SJSA1 (cell line): ENCODE data around the gene COL8A2. TPM values are rescaled to one million over a fixed set of nuclear protein-coding genes. Genes with fewer than 3 reads are reported as not detected.
A peak's percentile ranks its signal among the peaks of the same experiment; 100 is the strongest.

Source experiments
- DNase-seq, 2 experiments: peaks; one replicate each; pipeline ENCODE4 v3.0.0-alpha.2; 2015 to 2020; ENCODE audit warnings: low spot score in 2 of 2, low read depth in 1 of 2
- H3K27ac ChIP-seq: fragments of 250-450 bp; sonication (Bioruptor Pico); 2 replicates; pipeline ENCODE4 v1.5.1; 2020; ENCODE audit warnings: mild to moderate bottlenecking, moderate library complexity
- H3K27me3 ChIP-seq: fragments of 250-450 bp; sonication (Bioruptor Pico); replicated peaks from 2 replicates; pipeline ENCODE4 v1.5.1; 2020; ENCODE audit warnings: mild to moderate bottlenecking, moderate library complexity
- H3K36me3 ChIP-seq: fragments of 250-450 bp; sonication (Bioruptor Pico); 2 replicates; pipeline ENCODE4 v1.5.1; 2020; ENCODE audit warnings: mild to moderate bottlenecking
- H3K4me1 ChIP-seq: fragments of 250-450 bp; sonication (Bioruptor Pico); replicated peaks from 2 replicates; pipeline ENCODE4 v1.6.1; 2021; ENCODE audit warnings: mild to moderate bottlenecking
- H3K4me3 ChIP-seq: fragments of 250-450 bp; sonication (Bioruptor Pico); 2 replicates; pipeline ENCODE4 v1.5.1; 2020; ENCODE audit warnings: mild to moderate bottlenecking
- H3K9me3 ChIP-seq: fragments of 250-450 bp; sonication (Bioruptor Pico); replicated peaks from 2 replicates; pipeline ENCODE4 v1.5.1; 2020; ENCODE audit warnings: mild to moderate bottlenecking
- total RNA-seq: library from RNA; depleted of rRNA; stranded (reverse); fragments of >200 nt; shearing (Covaris generic); gene quantifications from 2 replicates; pipeline ENCODE4 v1.2.3, GENCODE V29; 2014; rRNA removed

Gene COL8A2
- total RNA-seq = 1.1 and 1.2 TPM in 2 replicates

GRCh38 chr1:36125129-36125991 lies at the start of gene COL8A2:
TSS of gene COL8A2 (minus strand) at chr1:36125222. CDS start at chr1:36100242, 24,980 bp downstream.
- Histone ChIP-seq H3K27ac (no peak within 1 kb of the TSS), H3K9me3 (no peaks in the 10 kb centered on the region), H3K4me1 (peaks cover 7% of the 10 kb centered on the region), H3K36me3 (no peaks in the 10 kb centered on the region), H3K27me3 (peaks cover 13% of the 10 kb centered on the region), H3K4me3 (peak within 1 kb of the TSS; percentile 21; the same call in 1 of the 2 replicates)
- no peak for DNase-seq

GRCh38 chr1:36174713-36175112 lies 49.7 kb upstream of the COL8A2 start:
- no peak overlapping the region for H3K27ac ChIP-seq
- H3K27me3 ChIP-seq = no peaks in the 10 kb centered on the region
- no peak for DNase-seq
- H3K9me3 ChIP-seq = no peaks in the 10 kb centered on the region
- no peak overlapping the region for H3K4me3 ChIP-seq
- peaks cover 94% of the 10 kb centered on the region for H3K36me3 ChIP-seq
- H3K4me1 ChIP-seq = peaks cover 9% of the 10 kb centered on the region

- peaks cover 91% of the 10 kb centered on the region for H3K36me3 ChIP-seq
- no peak overlapping the region for H3K27ac ChIP-seq
- no peaks in the 10 kb centered on the region for H3K9me3 ChIP-seq
- H3K4me3 ChIP-seq = no peak overlapping the region
- H3K4me1 ChIP-seq = peaks cover 9% of the 10 kb centered on the region
- H3K27me3 ChIP-seq = no peaks in the 10 kb centered on the region
- no peak for DNase-seq
Observed at GRCh38 chr1:36172983-36173382, 48.0 kb upstream of the COL8A2 start.

GRCh38 chr1:36172017-36172747 lies 47.2 kb upstream of the COL8A2 start:
- Histone ChIP-seq H3K36me3 (peaks cover 91% of the 10 kb centered on the region), H3K4me3 (no peak overlapping the region), H3K27ac (no peak overlapping the region), H3K27me3 (no peaks in the 10 kb centered on the region), H3K4me1 (peaks cover 9% of the 10 kb centered on the region), H3K9me3 (no peaks in the 10 kb centered on the region)
- DNase-seq = no peak

- Histone ChIP-seq H3K36me3 (peaks cover 87% of the 10 kb centered on the region), H3K4me1 (peaks cover 9% of the 10 kb centered on the region), H3K27ac (no peak overlapping the region), H3K4me3 (no peak overlapping the region), H3K9me3 (no peaks in the 10 kb centered on the region), H3K27me3 (no peaks in the 10 kb centered on the region)
- no peak for DNase-seq
Observed at GRCh38 chr1:36170643-36171412, 45.8 kb upstream of the COL8A2 start.

GRCh38 chr1:36168514-36168913 lies 43.5 kb upstream of the COL8A2 start:
- H3K27me3 ChIP-seq = no peaks in the 10 kb centered on the region
- no peak overlapping the region for H3K27ac ChIP-seq
- H3K36me3 ChIP-seq = peaks cover 78% of the 10 kb centered on the region
- no peaks in the 10 kb centered on the region for H3K9me3 ChIP-seq
- no peak for DNase-seq
- H3K4me1 ChIP-seq = peaks cover 9% of the 10 kb centered on the region
- H3K4me3 ChIP-seq = no peak overlapping the region

GRCh38 chr1:36166938-36167905 lies 42.2 kb upstream of the COL8A2 start:
- no peaks in the 10 kb centered on the region for H3K27me3 ChIP-seq
- H3K4me3 ChIP-seq = no peak overlapping the region
- no peak for DNase-seq
- H3K9me3 ChIP-seq = no peaks in the 10 kb centered on the region
- H3K27ac ChIP-seq = no peak overlapping the region
- peaks cover 78% of the 10 kb centered on the region for H3K36me3 ChIP-seq
- peaks cover 5% of the 10 kb centered on the region for H3K4me1 ChIP-seq

GRCh38 chr1:36166136-36166535 lies 41.1 kb upstream of the COL8A2 start:
- no peaks in the 10 kb centered on the region for H3K27me3 ChIP-seq
- H3K4me3 ChIP-seq = no peak overlapping the region
- H3K27ac ChIP-seq = no peak overlapping the region
- peaks cover 78% of the 10 kb centered on the region for H3K36me3 ChIP-seq
- DNase-seq = no peak
- H3K9me3 ChIP-seq = no peaks in the 10 kb centered on the region
- H3K4me1 ChIP-seq = peaks cover 13% of the 10 kb centered on the region

GRCh38 chr1:36165145-36165544 lies 40.1 kb upstream of the COL8A2 start:
- DNase-seq = no peak
- peaks cover 23% of the 10 kb centered on the region for H3K4me1 ChIP-seq
- no peaks in the 10 kb centered on the region for H3K27me3 ChIP-seq
- H3K36me3 ChIP-seq = peaks cover 78% of the 10 kb centered on the region
- no peak overlapping the region for H3K4me3 ChIP-seq
- no peaks in the 10 kb centered on the region for H3K9me3 ChIP-seq
- no peak overlapping the region for H3K27ac ChIP-seq

GRCh38 chr1:36164361-36164760 lies 39.3 kb upstream of the COL8A2 start:
- Histone ChIP-seq H3K4me1 (peaks cover 30% of the 10 kb centered on the region), H3K4me3 (no peak overlapping the region), H3K36me3 (peaks cover 79% of the 10 kb centered on the region), H3K27ac (no peak overlapping the region), H3K27me3 (no peaks in the 10 kb centered on the region), H3K9me3 (no peaks in the 10 kb centered on the region)
- DNase-seq = no peak

GRCh38 chr1:36163426-36163825 lies 38.4 kb upstream of the COL8A2 start:
- no peak overlapping the region for H3K4me3 ChIP-seq
- peaks cover 30% of the 10 kb centered on the region for H3K4me1 ChIP-seq
- H3K27me3 ChIP-seq = no peaks in the 10 kb centered on the region
- no peak overlapping the region for H3K27ac ChIP-seq
- H3K36me3 ChIP-seq = peaks cover 80% of the 10 kb centered on the region
- no peaks in the 10 kb centered on the region for H3K9me3 ChIP-seq
- no peak for DNase-seq

GRCh38 chr1:36162680-36163239 lies 37.7 kb upstream of the COL8A2 start:
- Histone ChIP-seq H3K4me1 (peaks cover 35% of the 10 kb centered on the region), H3K4me3 (no peak overlapping the region), H3K9me3 (no peaks in the 10 kb centered on the region), H3K27ac (no peak overlapping the region), H3K36me3 (peaks cover 78% of the 10 kb centered on the region), H3K27me3 (no peaks in the 10 kb centered on the region)
- no peak for DNase-seq
